H9 (cell line): ENCODE results near the gene OGA. TPM values are rescaled to one million over a fixed set of nuclear protein-coding genes. Genes with fewer than 3 reads are reported as not detected.

Experiments used
- DNase-seq: peaks from one replicate; pipeline ENCODE4 v3.0.0-alpha.2; 2017
- H2AFZ ChIP-seq: one replicate; pipeline ENCODE4 v1.6.1; 2013; ENCODE audit warnings: mild to moderate bottlenecking, low read length, control low read depth, moderate library complexity
- H2AK5ac ChIP-seq: 2 replicates; pipeline ENCODE4 v1.6.1; 2013; ENCODE audit warnings: low read length, control low read depth, mixed read lengths; ENCODE audit not compliant: insufficient read length
- H2BK120ac ChIP-seq: one replicate; pipeline ENCODE4 v1.6.1; 2013; ENCODE audit warnings: low read depth, mild to moderate bottlenecking, low read length, control low read depth, inconsistent platforms; ENCODE audit not compliant: poor library complexity, severe bottlenecking
- H2BK12ac ChIP-seq: 2 replicates; pipeline ENCODE4 v1.6.1; 2013; ENCODE audit warnings: low read length, control low read depth, mixed read lengths, low read depth; ENCODE audit not compliant: insufficient read length
- H2BK15ac ChIP-seq: 2 replicates; pipeline ENCODE4 v1.6.1; 2013; ENCODE audit warnings: low read depth, low read length, control low read depth
- H2BK20ac ChIP-seq: one replicate; pipeline ENCODE4 v1.6.1; 2013; ENCODE audit warnings: low read depth, mild to moderate bottlenecking, low read length, control low read depth, inconsistent platforms; ENCODE audit not compliant: poor library complexity, severe bottlenecking
- H2BK5ac ChIP-seq: 2 replicates; pipeline ENCODE4 v1.6.1; 2013; ENCODE audit warnings: low read length, control low read depth, mixed read lengths; ENCODE audit not compliant: insufficient read length
- H3K14ac ChIP-seq: 2 replicates; pipeline ENCODE4 v1.6.1; 2013; ENCODE audit warnings: low read length, control low read depth; ENCODE audit not compliant: insufficient read depth
- H3K18ac ChIP-seq: 2 replicates; pipeline ENCODE4 v1.6.1; 2013; ENCODE audit warnings: low read depth, mild to moderate bottlenecking, mixed read lengths, low read length, control low read depth; ENCODE audit not compliant: insufficient read length
- H3K23ac ChIP-seq: 2 replicates; pipeline ENCODE4 v1.6.1; 2013; ENCODE audit warnings: low read length, control low read depth, mixed read lengths, low read depth; ENCODE audit not compliant: insufficient read length
- H3K23me2 ChIP-seq: 2 replicates; pipeline ENCODE4 v1.6.1; 2013; ENCODE audit warnings: low read depth, mild to moderate bottlenecking, mixed read lengths, low read length, control low read depth; ENCODE audit not compliant: insufficient read length, poor library complexity, severe bottlenecking
- H3K27ac ChIP-seq: 2 replicates; pipeline ENCODE4 v1.5.1; 2013; ENCODE audit warnings: low read length, control low read depth, mixed read lengths, low read depth; ENCODE audit not compliant: insufficient read length
- H3K27me3 ChIP-seq: 2 replicates; pipeline ENCODE4 v1.6.1; 2013; ENCODE audit warnings: low read length, control low read depth, inconsistent platforms; ENCODE audit not compliant: insufficient read depth
- H3K4ac ChIP-seq: 2 replicates; pipeline ENCODE4 v1.6.1; 2013; ENCODE audit warnings: low read depth, mild to moderate bottlenecking, control low read depth, inconsistent platforms, low read length, moderate library complexity
- H3K4me1 ChIP-seq: 2 replicates; pipeline ENCODE4 v1.6.1; 2013; ENCODE audit warnings: low read length, control low read depth, inconsistent platforms; ENCODE audit not compliant: insufficient read depth
- H3K4me2 ChIP-seq: 2 replicates; pipeline ENCODE4 v1.6.1; 2013; ENCODE audit warnings: low read length, control low read depth, mixed read lengths; ENCODE audit not compliant: insufficient read length, insufficient read depth
- H3K56ac ChIP-seq: 2 replicates; pipeline ENCODE4 v1.6.1; 2013; ENCODE audit warnings: low read depth, mild to moderate bottlenecking, mixed read lengths, low read length, control low read depth; ENCODE audit not compliant: insufficient read length
- H3K79me1 ChIP-seq: 2 replicates; pipeline ENCODE4 v1.6.1; 2013; ENCODE audit warnings: low read depth, mild to moderate bottlenecking, moderate library complexity, low read length, control low read depth, inconsistent platforms; ENCODE audit not compliant: insufficient read depth, poor library complexity, severe bottlenecking
- H3K79me2 ChIP-seq: 2 replicates; pipeline ENCODE4 v1.6.1; 2013; ENCODE audit warnings: low read length, control low read depth, inconsistent platforms; ENCODE audit not compliant: insufficient read depth
- H3K9ac ChIP-seq: 2 replicates; pipeline ENCODE4 v1.6.1; 2013; ENCODE audit warnings: low read length, control low read depth, mixed read lengths; ENCODE audit not compliant: insufficient read length; ENCODE audit errors: extremely low read depth
- H3K9me3 ChIP-seq: one replicate; pipeline ENCODE4 v1.6.1; 2013; ENCODE audit warnings: low read depth, low read length, inconsistent platforms; ENCODE audit not compliant: control insufficient read depth
- H3T11ph ChIP-seq: one replicate; pipeline ENCODE4 v1.6.1; 2013; ENCODE audit warnings: mild to moderate bottlenecking, low read length, control low read depth, inconsistent platforms
- H4K20me1 ChIP-seq: one replicate; pipeline ENCODE4 v1.6.1; 2013; ENCODE audit not compliant: control insufficient read depth, insufficient read length, insufficient read depth
- H4K5ac ChIP-seq: 2 replicates; pipeline ENCODE4 v1.6.1; 2013; ENCODE audit warnings: low read depth, mild to moderate bottlenecking, mixed read lengths, low read length, control low read depth; ENCODE audit not compliant: insufficient read length
- H4K8ac ChIP-seq: replicated peaks from 2 replicates; pipeline ENCODE4 v1.6.1; 2013; ENCODE audit warnings: low read length, control low read depth, mixed read lengths, low read depth; ENCODE audit not compliant: insufficient read length
- H4K91ac ChIP-seq: 2 replicates; pipeline ENCODE4 v1.6.1; 2013; ENCODE audit warnings: low read depth, mild to moderate bottlenecking, moderate library complexity, mixed read lengths, low read length, control low read depth; ENCODE audit not compliant: insufficient read length
- H3K27ac Mint-ChIP-seq, 3 experiments: 2 replicates in 2 of 3; 3 replicates in 1 of 3; pipeline ENCODE4 v1.8.0; 2020 to 2021; ENCODE audit warnings: mixed read lengths in 3 of 3, mild to moderate bottlenecking in 1 of 3, moderate library complexity in 1 of 3
- H3K27me3 Mint-ChIP-seq: 2 replicates; pipeline ENCODE4 v1.8.0; 2021; ENCODE audit warnings: low read depth, mild to moderate bottlenecking, moderate library complexity, mixed read lengths
- H3K36me3 Mint-ChIP-seq, 3 experiments: 2 replicates in 2 of 3; 3 replicates in 1 of 3; pipeline ENCODE4 v1.8.0; 2020 to 2021; ENCODE audit warnings: low read depth in 3 of 3, mixed read lengths in 3 of 3; ENCODE audit not compliant: insufficient read depth in 1 of 3
- H3K4me1 Mint-ChIP-seq, 2 experiments: 2 replicates each; pipeline ENCODE4 v1.8.0; 2020; ENCODE audit warnings: mixed read lengths in 2 of 2
- H3K4me3 Mint-ChIP-seq, 2 experiments: 2 replicates in 1 of 2; 3 replicates in 1 of 2; pipeline ENCODE4 v1.8.0; 2020 to 2021; ENCODE audit warnings: mild to moderate bottlenecking in 2 of 2, mixed read lengths in 2 of 2, moderate library complexity in 1 of 2
- H3K9me3 Mint-ChIP-seq, 2 experiments: 2 replicates in 1 of 2; 3 replicates in 1 of 2; pipeline ENCODE4 v1.8.0; 2020; ENCODE audit warnings: mild to moderate bottlenecking in 2 of 2, mixed read lengths in 2 of 2, moderate library complexity in 1 of 2
- CTCF ChIP-seq: fragments of 200-600 bp; sonication (generic); conservative IDR thresholded peaks from 3 replicates; pipeline ENCODE4 v1.8.0; 2021; ENCODE audit warnings: antibody characterized with exemption, mild to moderate bottlenecking
- WGBS: extraction: QIAGEN DNeasy Blood & Tissue Kit; methylation state at CpG from one replicate; pipeline ENCODE4 v1.1.7; 2013; ENCODE audit warnings: missing lambda C conversion rate, low lambda C conversion rate, mixed read lengths; ENCODE audit not compliant: insufficient read length; ENCODE audit errors: extremely low coverage; 5-methylcytosine and 5-hydroxymethylcytosine counted together
- total RNA-seq: library from RNA; stranded (reverse); gene quantifications from 2 replicates; pipeline ENCODE4 v1.2.1, GENCODE V29; 2021

The OGA gene
- total RNA-seq, 1 experiment from 2014 or later, result 125 TPM

DNA sequence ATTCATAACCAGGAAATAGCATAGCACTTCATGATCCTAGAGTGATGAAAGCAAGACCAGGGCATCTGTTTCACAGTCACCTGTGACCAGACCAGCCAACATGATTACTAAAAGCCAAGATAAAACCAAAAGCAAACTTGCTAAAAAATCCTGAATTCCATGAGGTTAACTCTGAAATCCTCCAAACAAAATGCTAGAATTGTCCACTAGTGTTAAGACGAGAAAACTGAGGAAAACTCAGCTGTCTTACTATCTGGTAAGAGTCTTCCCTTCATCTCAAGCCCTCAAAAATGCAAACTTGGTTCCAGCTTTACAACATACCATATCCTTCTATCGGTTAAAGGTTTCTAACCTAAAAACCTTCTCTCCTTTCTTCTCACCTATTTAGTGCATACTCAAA, 33.7 kb downstream of the OGA start:
- H2BK5ac ChIP-seq, result no peak overlapping the region
- H4K20me1 ChIP-seq, result peaks cover 2% of the 10 kb centered on the region
- no peak overlapping the region for H3K9ac ChIP-seq
- no CpG with 5 or more reads among the region's 2 CpGs for WGBS
- no peak overlapping the region for H2BK12ac ChIP-seq
- H4K8ac ChIP-seq, result no peak overlapping the region
- no peaks in the 10 kb centered on the region; a peak in 1 of 5 replicates for H3K9me3 Mint-ChIP-seq
- no peak overlapping the region for H3K27ac ChIP-seq
- H3K79me2 ChIP-seq, result peaks cover 2% of the 10 kb centered on the region; the same call in 1 of the 2 replicates
- no peak overlapping the region for H3K14ac ChIP-seq
- H3K4me1 ChIP-seq, result peaks cover 5% of the 10 kb centered on the region; the same call in 1 of the 2 replicates
- peaks cover 16% of the 10 kb centered on the region for H3K23me2 ChIP-seq
- H3K79me1 ChIP-seq, result no peaks in the 10 kb centered on the region
- no peak overlapping the region for H2BK20ac ChIP-seq
- H2AFZ ChIP-seq, result no peak overlapping the region
- no peaks in the 10 kb centered on the region for H3K9me3 ChIP-seq
- H3K56ac ChIP-seq, result no peak overlapping the region
- no peak overlapping the region for H3T11ph ChIP-seq
- H3K27ac Mint-ChIP-seq, result peak overlapping the region in 1 of 3 experiments; percentile 96; a peak in 1 of 7 replicates
- no peak overlapping the region for H4K91ac ChIP-seq
- H2BK120ac ChIP-seq, result no peak overlapping the region
- DNase-seq, result no peak
- no peak overlapping the region for H3K4me2 ChIP-seq
- peaks cover 25 to 39% of the 10 kb centered on the region in 2 experiments for H3K4me1 Mint-ChIP-seq
- peaks cover 3% of the 10 kb centered on the region; the same call in 1 of the 2 replicates for H3K27me3 Mint-ChIP-seq
- no peak overlapping the region for H4K5ac ChIP-seq
- H2AK5ac ChIP-seq, result no peak overlapping the region
- no peak overlapping the region for H3K4ac ChIP-seq
- H3K27me3 ChIP-seq, result no peaks in the 10 kb centered on the region
- H2BK15ac ChIP-seq, result no peak overlapping the region
- peaks cover 17 to 44% (median 29%) of the 10 kb centered on the region in 3 experiments for H3K36me3 Mint-ChIP-seq
- H3K18ac ChIP-seq, result no peak overlapping the region
- H3K4me3 Mint-ChIP-seq, result peak overlapping the region; percentile 100; a peak in 3 of 5 replicates
- H3K23ac ChIP-seq, result no peak overlapping the region
- no peak for TF ChIP-seq CTCF
